Breast epithelium (tissue), 4 donors: Measurements from ENCODE around the gene HMGCL. TPM values are rescaled to one million over a fixed set of nuclear protein-coding genes. Genes with fewer than 3 reads are reported as not detected.

Source experiments
- DNase-seq, 2 donors: peaks; one replicate each; pipeline ENCODE4 v3.0.0-alpha.2; 2019; ENCODE audit warnings: low spot score in 2 of 2
- H3K27ac ChIP-seq, 2 donors: fragments of 200-600 bp; sonication (generic) in 1 of 2; one replicate each; pipeline ENCODE4 v1.5.1; 2016 to 2019; ENCODE audit warnings: mild to moderate bottlenecking in 1 of 2
- H3K27me3 ChIP-seq, 2 donors: fragments of 200-600 bp; sonication (generic) in 1 of 2; one replicate each; pipeline versions ENCODE4 v1.5.1 to v1.6.0; 2017 to 2019; ENCODE audit warnings: control low read depth in 1 of 2, mild to moderate bottlenecking in 1 of 2
- H3K36me3 ChIP-seq: fragments of 200-600 bp; one replicate; pipeline ENCODE4 v1.5.1; 2019
- H3K4me1 ChIP-seq, 2 donors: fragments of 200-600 bp; sonication (generic); one replicate each; pipeline ENCODE4 v1.5.1; 2016 to 2019; ENCODE audit warnings: control low read depth in 1 of 2
- H3K4me3 ChIP-seq, 3 donors: fragments of 200-600 bp; sonication (generic); 1 replicate in 2 of 3; 2 replicates in 1 of 3; pipeline ENCODE4 v1.5.1; 2016 to 2019; ENCODE audit warnings: mild to moderate bottlenecking in 3 of 3, moderate library complexity in 2 of 3
- H3K9me3 ChIP-seq, 2 donors: fragments of 200-600 bp; sonication (generic) in 1 of 2; one replicate each; pipeline ENCODE4 v1.5.1; 2016 to 2019; ENCODE audit warnings: control low read depth in 1 of 2
- POLR2A ChIP-seq: fragments of 450-650 bp; IDR thresholded peaks from one replicate; pipeline ENCODE4 v1.6.1; 2016; ENCODE audit warnings: antibody characterized with exemption, mild to moderate bottlenecking, moderate library complexity
- POLR2AphosphoS5 ChIP-seq, 3 donors: sonication (generic); formaldehyde crosslinking; IDR thresholded peaks; one replicate each; pipeline ENCODE4 v1.6.1; 2017; ENCODE audit warnings: antibody characterized with exemption in 3 of 3
- intact Hi-C: fragments of 100-400 bp; cut with DNase I; formaldehyde crosslinking; loops from one replicate; pipeline ENCODE4 v1.15.1; 2023; ENCODE audit warnings: low total_unique reads
- total RNA-seq, 3 donors: library from RNA; depleted of rRNA; stranded (reverse); fragments of >200 nt; gene quantifications; one replicate each; pipeline ENCODE4 v1.1.0, GENCODE V29; 2016
- TF ChIP-seq, protein P1 (sequence below), 3 donors: fragments of 450-650 bp; IDR thresholded peaks; one replicate each; pipeline ENCODE4 v1.5.1; 2016 to 2017; ENCODE audit warnings: antibody characterized with exemption in 3 of 3, mild to moderate bottlenecking in 3 of 3, moderate library complexity in 3 of 3

The HMGCL gene
- total RNA-seq, 3 donors from 2014 or later = 31.7 to 42.4 (median 39.0) TPM

DNA sequence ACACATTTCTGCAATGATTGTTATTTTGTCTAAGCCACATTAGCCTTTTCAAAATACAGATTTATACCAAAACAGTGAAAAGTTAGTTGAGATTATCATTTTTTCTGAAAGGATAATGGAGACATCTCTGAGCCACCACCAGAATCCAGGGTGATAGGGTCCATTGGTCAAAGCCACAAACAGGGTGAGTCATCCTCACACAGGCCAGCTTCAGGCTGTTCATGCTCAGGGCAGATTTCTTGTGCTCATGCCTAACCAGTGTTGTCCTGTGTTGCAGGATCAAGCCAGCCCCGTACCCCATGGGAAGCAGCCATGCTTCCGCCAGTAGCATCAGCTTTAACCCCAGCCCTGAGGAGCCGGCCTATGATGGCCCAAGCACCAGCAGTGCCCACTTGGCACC lies 68.6 kb downstream of the HMGCL start:
- no peak overlapping the region for H3K4me3 ChIP-seq
- H3K36me3 ChIP-seq = peaks cover 13% of the 10 kb centered on the region
- no peaks in the 10 kb centered on the region for H3K4me1 ChIP-seq
- intact Hi-C loops = no loop called here
- DNase-seq = no peak
- H3K27ac ChIP-seq = no peak overlapping the region
- no peaks in the 10 kb centered on the region for H3K9me3 ChIP-seq
- no peaks in the 10 kb centered on the region for H3K27me3 ChIP-seq
- TF ChIP-seq POLR2AphosphoS5 (IDR thresholded peaks at IDR 0.05) (no peak), POLR2A (no peak)
- TF ChIP-seq, protein P1, sequence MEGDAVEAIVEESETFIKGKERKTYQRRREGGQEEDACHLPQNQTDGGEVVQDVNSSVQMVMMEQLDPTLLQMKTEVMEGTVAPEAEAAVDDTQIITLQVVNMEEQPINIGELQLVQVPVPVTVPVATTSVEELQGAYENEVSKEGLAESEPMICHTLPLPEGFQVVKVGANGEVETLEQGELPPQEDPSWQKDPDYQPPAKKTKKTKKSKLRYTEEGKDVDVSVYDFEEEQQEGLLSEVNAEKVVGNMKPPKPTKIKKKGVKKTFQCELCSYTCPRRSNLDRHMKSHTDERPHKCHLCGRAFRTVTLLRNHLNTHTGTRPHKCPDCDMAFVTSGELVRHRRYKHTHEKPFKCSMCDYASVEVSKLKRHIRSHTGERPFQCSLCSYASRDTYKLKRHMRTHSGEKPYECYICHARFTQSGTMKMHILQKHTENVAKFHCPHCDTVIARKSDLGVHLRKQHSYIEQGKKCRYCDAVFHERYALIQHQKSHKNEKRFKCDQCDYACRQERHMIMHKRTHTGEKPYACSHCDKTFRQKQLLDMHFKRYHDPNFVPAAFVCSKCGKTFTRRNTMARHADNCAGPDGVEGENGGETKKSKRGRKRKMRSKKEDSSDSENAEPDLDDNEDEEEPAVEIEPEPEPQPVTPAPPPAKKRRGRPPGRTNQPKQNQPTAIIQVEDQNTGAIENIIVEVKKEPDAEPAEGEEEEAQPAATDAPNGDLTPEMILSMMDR (IDR thresholded peaks at IDR 0.05) = no peak

DNA sequence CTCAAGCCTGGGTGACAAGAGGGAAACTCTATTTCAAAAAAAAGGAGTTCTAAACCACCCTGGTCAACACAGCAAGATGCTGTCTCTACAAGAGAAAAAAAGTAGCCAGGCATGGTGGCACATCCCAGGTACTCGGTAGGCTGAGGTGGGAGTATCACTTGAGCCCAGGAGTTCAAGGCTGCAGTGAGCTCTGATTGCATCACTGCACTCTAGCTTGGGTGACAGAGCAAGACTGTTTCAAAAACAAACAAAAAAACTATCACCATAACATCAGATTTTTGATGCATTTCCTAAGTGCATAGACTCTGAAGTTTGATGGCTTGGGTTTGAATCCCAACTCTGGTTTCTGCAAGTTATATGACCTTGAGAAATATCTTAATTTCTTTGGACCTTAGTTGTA lies 72.3 kb downstream of the HMGCL start:
- intact Hi-C loops = no loop called here
- no peak for DNase-seq
- peaks cover 13% of the 10 kb centered on the region for H3K36me3 ChIP-seq
- H3K4me1 ChIP-seq = no peaks in the 10 kb centered on the region
- no peaks in the 10 kb centered on the region for H3K9me3 ChIP-seq
- no peak overlapping the region for H3K4me3 ChIP-seq
- TF ChIP-seq POLR2AphosphoS5 (IDR thresholded peaks at IDR 0.05) (no peak), POLR2A (no peak)
- TF ChIP-seq, protein P1 (IDR thresholded peaks at IDR 0.05) = no peak
- H3K27ac ChIP-seq = no peak overlapping the region
- no peaks in the 10 kb centered on the region for H3K27me3 ChIP-seq

Other genes with a start within 250 kb of the HMGCL start
- 1,000 to 10,000 TPM; 1,191 to 1,487 (median 1,340) TPM for gene RPL11, start 133.6 kb downstream of the HMGCL start, total RNA-seq
- gene ELOA, start 82.0 kb downstream of the HMGCL start, total RNA-seq = 10 to 100 TPM; 30.3 to 61.9 (median 32.8) TPM
- gene PITHD1, start 47.0 kb downstream of the HMGCL start, total RNA-seq = 10 to 100 TPM; 46.9 to 62.8 (median 60.3) TPM
- 10 to 100 TPM; 31.8 to 52.8 (median 49.5) TPM for gene LYPLA2, start 34.3 kb downstream of the HMGCL start, total RNA-seq
- 10 to 100 TPM in 2 of 3 donors, 1 to 10 TPM in 1; 9.9 to 31.2 (median 28.2) TPM for gene GALE, start 24.7 kb downstream of the HMGCL start, total RNA-seq
- gene FUCA1, start 42.9 kb upstream of the HMGCL start, total RNA-seq = 10 to 100 TPM; 26.9 to 45.3 (median 44.2) TPM
- gene CNR2, start 87.9 kb upstream of the HMGCL start, total RNA-seq = under 1 TPM in 1 of 3 donors, not detected in 2; under 0.01 TPM
- 100 to 1,000 TPM; 126 to 163 (median 134) TPM for gene PNRC2, start 134.4 kb upstream of the HMGCL start, total RNA-seq
- 100 to 1,000 TPM in 2 of 3 donors, 10 to 100 TPM in 1; 99.4 to 156 (median 116) TPM for gene SRSF10, start 154.9 kb upstream of the HMGCL start, total RNA-seq